Liver (tissue), 9 donors: Measurements from ENCODE around the gene SPRN. TPM values are rescaled to one million over a fixed set of nuclear protein-coding genes. Genes with fewer than 3 reads are reported as not detected.

Experiments
- DNase-seq: peaks from one replicate; pipeline ENCODE4 v3.0.0-alpha.2; 2017; ENCODE audit warnings: low spot score
- H3K27ac ChIP-seq, 2 donors: one replicate each; pipeline ENCODE4 v1.7.0; 2013; ENCODE audit warnings: inconsistent platforms in 2 of 2, low read length in 2 of 2, control low read depth in 1 of 2, low read depth in 1 of 2, mild to moderate bottlenecking in 1 of 2
- H3K27me3 ChIP-seq, 4 donors: one replicate each; pipeline versions ENCODE4 v1.6.1 to v1.7.0; 2013; ENCODE audit warnings: low read length in 3 of 4, inconsistent platforms in 1 of 4, mild to moderate bottlenecking in 1 of 4, moderate library complexity in 1 of 4; ENCODE audit not compliant: control insufficient read depth in 4 of 4, insufficient read depth in 4 of 4
- H3K36me3 ChIP-seq, 4 donors: one replicate each; pipeline versions ENCODE4 v1.6.1 to v1.7.0; 2013; ENCODE audit warnings: low read length in 3 of 4, mild to moderate bottlenecking in 3 of 4, low read depth in 1 of 4, moderate library complexity in 1 of 4; ENCODE audit not compliant: control insufficient read depth in 4 of 4, insufficient read depth in 3 of 4
- H3K4me1 ChIP-seq, 4 donors: one replicate each; pipeline versions ENCODE4 v1.6.1 to v1.7.0; 2013; ENCODE audit warnings: low read length in 3 of 4, mild to moderate bottlenecking in 3 of 4, moderate library complexity in 1 of 4; ENCODE audit not compliant: control insufficient read depth in 4 of 4, insufficient read depth in 4 of 4
- H3K4me3 ChIP-seq, 3 donors: one replicate each; pipeline versions ENCODE4 v1.6.1 to v1.7.0; 2013; ENCODE audit warnings: low read length in 3 of 3, control low read depth in 1 of 3, low read depth in 1 of 3, mild to moderate bottlenecking in 1 of 3
- H3K9ac ChIP-seq, 2 donors: one replicate each; pipeline ENCODE4 v1.7.0; 2013; ENCODE audit warnings: low read length in 2 of 2, mild to moderate bottlenecking in 2 of 2, moderate library complexity in 2 of 2, control low read depth in 1 of 2, low read depth in 1 of 2
- H3K9me3 ChIP-seq, 4 donors: one replicate each; pipeline versions ENCODE4 v1.6.1 to v1.7.0; 2013; ENCODE audit warnings: low read length in 3 of 4; ENCODE audit not compliant: control insufficient read depth in 4 of 4
- EGR1 ChIP-seq, 2 donors: IDR thresholded peaks; 2 replicates each; pipeline ENCODE4 v1.6.1; 2016 to 2018; ENCODE audit warnings: antibody characterized with exemption in 2 of 2, low read depth in 2 of 2
- FOXA2 ChIP-seq: IDR thresholded peaks from 2 replicates; pipeline ENCODE4 v1.6.1; 2016; ENCODE audit warnings: antibody characterized with exemption
- GABPA ChIP-seq, 2 donors: IDR thresholded peaks in 1 of 2; conservative IDR thresholded peaks in 1 of 2; 2 replicates each; pipeline ENCODE4 v1.6.1; 2016; ENCODE audit warnings: antibody characterized with exemption in 2 of 2, mild to moderate bottlenecking in 1 of 2, moderate library complexity in 1 of 2
- HNF4A ChIP-seq, 2 donors: conservative IDR thresholded peaks; 2 replicates each; pipeline ENCODE4 v1.6.1; 2016; ENCODE audit warnings: antibody characterized with exemption in 2 of 2, mild to moderate bottlenecking in 2 of 2
- HNF4G ChIP-seq: IDR thresholded peaks from 2 replicates; pipeline ENCODE4 v1.6.1; 2016; ENCODE audit warnings: antibody characterized with exemption
- JUND ChIP-seq, 2 donors: IDR thresholded peaks; 2 replicates each; pipeline ENCODE4 v1.6.1; 2016; ENCODE audit warnings: antibody characterized with exemption in 2 of 2
- NR2F2 ChIP-seq: IDR thresholded peaks from 2 replicates; pipeline ENCODE4 v1.6.1; 2016; ENCODE audit warnings: antibody characterized with exemption
- RXRA ChIP-seq, 2 donors: IDR thresholded peaks; 2 replicates each; pipeline ENCODE4 v1.6.1; 2017 to 2018; ENCODE audit warnings: antibody characterized with exemption in 2 of 2, mild to moderate bottlenecking in 1 of 2
- SP1 ChIP-seq: IDR thresholded peaks from 2 replicates; pipeline ENCODE4 v1.6.1; 2018; ENCODE audit warnings: antibody characterized with exemption, mild to moderate bottlenecking
- YY1 ChIP-seq: IDR thresholded peaks from 2 replicates; pipeline ENCODE4 v1.6.1; 2016; ENCODE audit warnings: antibody characterized with exemption, mild to moderate bottlenecking
- WGBS: extraction: QIAGEN DNeasy Blood & Tissue Kit; methylation state at CpG from one replicate; pipeline ENCODE4 v1.1.7; 2013; 5-methylcytosine and 5-hydroxymethylcytosine counted together
- polyA plus RNA-seq, 2 donors: library from polyadenylated mRNA; stranded (reverse) in 1 of 2; unstranded in 1 of 2; fragments of 200-250 nt in 1 of 2; fragments of >200 nt in 1 of 2; fragmentation: Nextera tagmentation in 1 of 2; extraction: Ambion mirVana in 1 of 2; gene quantifications; one replicate each; pipeline versions ENCODE4 v1.2.1 to v1.2.3, GENCODE V29; 2013 to 2015
- total RNA-seq, 2 donors: library from RNA; depleted of rRNA; stranded (reverse); fragments of >200 nt; gene quantifications; one replicate each; pipeline ENCODE4 v1.2.3, GENCODE V29; 2014
- TF ChIP-seq, protein P1 (sequence below): IDR thresholded peaks from 2 replicates; pipeline ENCODE4 v1.6.1; 2016; ENCODE audit warnings: antibody characterized with exemption
- TF ChIP-seq, protein P2 (sequence below): IDR thresholded peaks from 2 replicates; pipeline ENCODE4 v1.6.1; 2016; ENCODE audit warnings: antibody characterized with exemption, mild to moderate bottlenecking
- TF ChIP-seq, protein P3 (sequence below): fragments of 150-350 bp; IDR thresholded peaks from 2 replicates; pipeline ENCODE4 v1.5.1; 2017; ENCODE audit warnings: improper control_type of control experiment, low read depth, low read length; ENCODE audit not compliant: missing input control
- TF ChIP-seq, protein P4 (sequence below): IDR thresholded peaks from 2 replicates; pipeline ENCODE4 v1.6.1; 2016; ENCODE audit warnings: antibody characterized with exemption
- TF ChIP-seq, protein P5 (sequence below): IDR thresholded peaks from 2 replicates; pipeline ENCODE4 v1.6.1; 2016; ENCODE audit warnings: antibody characterized with exemption
- donor health status: healthy.
- donor health status: healthy.
- donor health status: healthy.
- donor health status: healthy.
- donor health status: healthy.

SPRN gene
- total and polyA plus RNA-seq, 4 donors = 1.3 to 36.4 TPM; not detected in 2

DNA sequence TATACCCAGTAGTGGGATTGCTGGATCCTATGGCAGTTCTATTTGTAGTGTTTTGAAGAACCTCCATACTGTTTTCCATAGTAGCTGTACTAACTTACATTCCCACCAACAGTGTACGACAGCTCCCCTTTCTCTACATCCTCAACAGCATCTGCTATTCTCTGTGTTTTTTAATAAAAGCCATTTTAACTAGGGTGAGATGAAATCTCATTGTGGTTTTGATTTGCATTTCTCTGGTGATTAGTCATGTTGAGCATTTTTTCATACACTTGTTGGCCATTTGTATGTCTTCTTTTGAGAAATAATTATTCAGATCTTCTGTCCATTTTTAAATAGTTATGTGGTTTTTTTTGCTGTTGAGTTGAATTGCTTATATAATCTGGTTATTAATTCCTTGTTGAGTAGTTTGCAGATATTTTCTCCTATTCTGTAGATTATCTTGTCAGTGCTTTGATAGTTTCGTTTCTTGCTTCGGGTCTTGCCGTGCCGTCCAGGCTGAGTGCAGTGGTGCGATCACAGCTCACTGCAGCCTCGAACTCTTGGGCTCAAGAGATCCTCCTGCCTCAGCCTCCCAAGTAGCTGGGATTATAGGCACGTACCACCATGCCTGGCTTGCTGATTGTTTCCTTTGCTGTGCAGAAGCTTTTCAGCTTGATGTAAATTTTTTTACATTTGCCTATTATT, 18.4 kb downstream of the SPRN start:
- H3K9me3 ChIP-seq = no peaks in the 10 kb centered on the region
- peaks cover 6 to 39% (median 32%) of the 10 kb centered on the region in 4 donors for H3K36me3 ChIP-seq
- H3K9ac ChIP-seq = no peak overlapping the region
- H3K27me3 ChIP-seq = no peaks in the 10 kb centered on the region
- no peaks in the 10 kb centered on the region for H3K4me1 ChIP-seq
- H3K4me3 ChIP-seq = no peak overlapping the region
- WGBS = 98% methylated on average over 8 of the region's 8 CpGs
- H3K27ac ChIP-seq = no peak overlapping the region
- TF ChIP-seq, protein P1, sequence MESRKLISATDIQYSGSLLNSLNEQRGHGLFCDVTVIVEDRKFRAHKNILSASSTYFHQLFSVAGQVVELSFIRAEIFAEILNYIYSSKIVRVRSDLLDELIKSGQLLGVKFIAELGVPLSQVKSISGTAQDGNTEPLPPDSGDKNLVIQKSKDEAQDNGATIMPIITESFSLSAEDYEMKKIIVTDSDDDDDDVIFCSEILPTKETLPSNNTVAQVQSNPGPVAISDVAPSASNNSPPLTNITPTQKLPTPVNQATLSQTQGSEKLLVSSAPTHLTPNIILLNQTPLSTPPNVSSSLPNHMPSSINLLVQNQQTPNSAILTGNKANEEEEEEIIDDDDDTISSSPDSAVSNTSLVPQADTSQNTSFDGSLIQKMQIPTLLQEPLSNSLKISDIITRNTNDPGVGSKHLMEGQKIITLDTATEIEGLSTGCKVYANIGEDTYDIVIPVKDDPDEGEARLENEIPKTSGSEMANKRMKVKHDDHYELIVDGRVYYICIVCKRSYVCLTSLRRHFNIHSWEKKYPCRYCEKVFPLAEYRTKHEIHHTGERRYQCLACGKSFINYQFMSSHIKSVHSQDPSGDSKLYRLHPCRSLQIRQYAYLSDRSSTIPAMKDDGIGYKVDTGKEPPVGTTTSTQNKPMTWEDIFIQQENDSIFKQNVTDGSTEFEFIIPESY = no peak
- TF ChIP-seq JUND (IDR thresholded peaks at IDR 0.05) (no peak), EGR1 (IDR thresholded peaks at IDR 0.05; ENCODE audit: low read depth in 2 of 2) (no peak), HNF4G (no peak), HNF4A (conservative IDR thresholded peaks at IDR 0.05) (no peak), NR2F2 (no peak), YY1 (no peak), SP1 (no peak), GABPA (IDR thresholded peaks at IDR 0.05 in 1 of 2, conservative IDR thresholded peaks at IDR 0.05 in 1 of 2) (no peak), RXRA (IDR thresholded peaks at IDR 0.05) (no peak)
- TF ChIP-seq, protein P2, sequence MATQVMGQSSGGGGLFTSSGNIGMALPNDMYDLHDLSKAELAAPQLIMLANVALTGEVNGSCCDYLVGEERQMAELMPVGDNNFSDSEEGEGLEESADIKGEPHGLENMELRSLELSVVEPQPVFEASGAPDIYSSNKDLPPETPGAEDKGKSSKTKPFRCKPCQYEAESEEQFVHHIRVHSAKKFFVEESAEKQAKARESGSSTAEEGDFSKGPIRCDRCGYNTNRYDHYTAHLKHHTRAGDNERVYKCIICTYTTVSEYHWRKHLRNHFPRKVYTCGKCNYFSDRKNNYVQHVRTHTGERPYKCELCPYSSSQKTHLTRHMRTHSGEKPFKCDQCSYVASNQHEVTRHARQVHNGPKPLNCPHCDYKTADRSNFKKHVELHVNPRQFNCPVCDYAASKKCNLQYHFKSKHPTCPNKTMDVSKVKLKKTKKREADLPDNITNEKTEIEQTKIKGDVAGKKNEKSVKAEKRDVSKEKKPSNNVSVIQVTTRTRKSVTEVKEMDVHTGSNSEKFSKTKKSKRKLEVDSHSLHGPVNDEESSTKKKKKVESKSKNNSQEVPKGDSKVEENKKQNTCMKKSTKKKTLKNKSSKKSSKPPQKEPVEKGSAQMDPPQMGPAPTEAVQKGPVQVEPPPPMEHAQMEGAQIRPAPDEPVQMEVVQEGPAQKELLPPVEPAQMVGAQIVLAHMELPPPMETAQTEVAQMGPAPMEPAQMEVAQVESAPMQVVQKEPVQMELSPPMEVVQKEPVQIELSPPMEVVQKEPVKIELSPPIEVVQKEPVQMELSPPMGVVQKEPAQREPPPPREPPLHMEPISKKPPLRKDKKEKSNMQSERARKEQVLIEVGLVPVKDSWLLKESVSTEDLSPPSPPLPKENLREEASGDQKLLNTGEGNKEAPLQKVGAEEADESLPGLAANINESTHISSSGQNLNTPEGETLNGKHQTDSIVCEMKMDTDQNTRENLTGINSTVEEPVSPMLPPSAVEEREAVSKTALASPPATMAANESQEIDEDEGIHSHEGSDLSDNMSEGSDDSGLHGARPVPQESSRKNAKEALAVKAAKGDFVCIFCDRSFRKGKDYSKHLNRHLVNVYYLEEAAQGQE = no peak
- TF ChIP-seq, protein P3, sequence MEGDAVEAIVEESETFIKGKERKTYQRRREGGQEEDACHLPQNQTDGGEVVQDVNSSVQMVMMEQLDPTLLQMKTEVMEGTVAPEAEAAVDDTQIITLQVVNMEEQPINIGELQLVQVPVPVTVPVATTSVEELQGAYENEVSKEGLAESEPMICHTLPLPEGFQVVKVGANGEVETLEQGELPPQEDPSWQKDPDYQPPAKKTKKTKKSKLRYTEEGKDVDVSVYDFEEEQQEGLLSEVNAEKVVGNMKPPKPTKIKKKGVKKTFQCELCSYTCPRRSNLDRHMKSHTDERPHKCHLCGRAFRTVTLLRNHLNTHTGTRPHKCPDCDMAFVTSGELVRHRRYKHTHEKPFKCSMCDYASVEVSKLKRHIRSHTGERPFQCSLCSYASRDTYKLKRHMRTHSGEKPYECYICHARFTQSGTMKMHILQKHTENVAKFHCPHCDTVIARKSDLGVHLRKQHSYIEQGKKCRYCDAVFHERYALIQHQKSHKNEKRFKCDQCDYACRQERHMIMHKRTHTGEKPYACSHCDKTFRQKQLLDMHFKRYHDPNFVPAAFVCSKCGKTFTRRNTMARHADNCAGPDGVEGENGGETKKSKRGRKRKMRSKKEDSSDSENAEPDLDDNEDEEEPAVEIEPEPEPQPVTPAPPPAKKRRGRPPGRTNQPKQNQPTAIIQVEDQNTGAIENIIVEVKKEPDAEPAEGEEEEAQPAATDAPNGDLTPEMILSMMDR = no peak
- TF ChIP-seq, protein P4, sequence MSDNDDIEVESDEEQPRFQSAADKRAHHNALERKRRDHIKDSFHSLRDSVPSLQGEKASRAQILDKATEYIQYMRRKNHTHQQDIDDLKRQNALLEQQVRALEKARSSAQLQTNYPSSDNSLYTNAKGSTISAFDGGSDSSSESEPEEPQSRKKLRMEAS = no peak
- DNase-seq = no peak

DNA sequence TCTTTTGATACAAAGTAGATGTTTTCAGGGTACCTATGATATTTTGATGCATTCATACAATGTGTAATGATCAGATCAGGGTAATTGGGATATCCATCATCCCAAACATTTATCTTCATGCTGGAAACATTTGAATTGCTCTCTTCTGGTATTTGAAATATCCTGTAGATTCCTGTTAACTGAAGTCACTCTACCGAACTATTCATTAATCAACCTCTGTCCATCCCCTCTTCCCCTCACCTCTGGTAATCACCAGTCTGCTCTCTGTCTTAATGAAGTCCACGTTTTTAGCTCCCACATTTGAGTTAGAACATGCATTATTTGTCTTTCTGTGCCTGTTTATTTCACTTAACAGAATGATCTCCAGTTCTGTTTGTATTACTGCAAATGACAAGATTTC, 19.2 kb downstream of the SPRN start:
- no peak overlapping the region for H3K4me3 ChIP-seq
- H3K9me3 ChIP-seq = no peaks in the 10 kb centered on the region
- H3K27me3 ChIP-seq = no peaks in the 10 kb centered on the region
- no peak overlapping the region for H3K9ac ChIP-seq
- peaks cover 6 to 35% (median 27%) of the 10 kb centered on the region in 4 donors for H3K36me3 ChIP-seq
- TF ChIP-seq, protein P5, sequence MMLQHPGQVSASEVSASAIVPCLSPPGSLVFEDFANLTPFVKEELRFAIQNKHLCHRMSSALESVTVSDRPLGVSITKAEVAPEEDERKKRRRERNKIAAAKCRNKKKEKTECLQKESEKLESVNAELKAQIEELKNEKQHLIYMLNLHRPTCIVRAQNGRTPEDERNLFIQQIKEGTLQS = no peak
- TF ChIP-seq, protein P1 = no peak
- TF ChIP-seq FOXA2 = no peak
- no peak for TF ChIP-seq HNF4G
- no peak for TF ChIP-seq SP1
- TF ChIP-seq, protein P3 = no peak
- TF ChIP-seq JUND (IDR thresholded peaks at IDR 0.05) = no peak
- TF ChIP-seq NR2F2 = no peak
- H3K4me1 ChIP-seq = no peaks in the 10 kb centered on the region
- 80% methylated on average over 2 of the region's 2 CpGs for WGBS
- H3K27ac ChIP-seq = no peak overlapping the region
- DNase-seq = no peak
